Measurements from ENCODE around the gene PODXL. TPM values are rescaled to one million over a fixed set of nuclear protein-coding genes. Genes with fewer than 3 reads are reported as not detected.
"Not testable (repeated sequence)": the region's sequence is repeated elsewhere in the genome, so short reads cannot be mapped to it uniquely, and the experiment has no call there.

The PODXL gene
- polyA plus RNA-seq, 1 experiment = 0.79 TPM

DNA sequence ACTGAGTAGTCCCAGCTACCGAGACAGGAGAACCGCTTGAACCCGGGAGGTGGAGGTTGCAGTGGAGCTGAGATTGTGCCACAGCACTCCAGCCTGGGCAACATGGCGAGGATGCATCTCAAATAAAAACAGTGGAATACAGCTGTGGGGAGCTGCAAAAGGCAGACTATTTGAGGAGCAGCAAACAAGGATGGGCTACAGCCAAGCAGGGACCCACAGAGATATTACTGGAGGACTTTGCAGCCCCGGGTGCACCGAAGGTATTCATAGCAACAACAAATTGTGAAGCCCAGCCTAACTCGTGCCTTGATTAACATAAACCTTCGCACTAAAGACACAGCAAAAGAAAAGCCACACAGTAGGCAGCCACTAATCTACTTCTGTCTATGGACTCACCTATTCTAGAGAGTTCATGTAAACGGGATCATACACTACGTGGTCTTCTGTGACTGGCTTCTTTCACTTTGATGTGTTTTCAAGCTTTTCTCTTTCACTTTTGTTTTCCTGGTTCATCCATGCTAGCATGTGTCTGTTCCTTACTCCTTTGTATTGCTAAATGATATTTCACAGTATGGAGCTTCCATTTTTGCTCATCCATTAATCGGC lies 34.0 kb downstream of the PODXL start:
- H3K4me3 ChIP-seq (ENCODE audit: low read depth, low read length) = no peak overlapping the region
- CTCF ChIA-PET = interaction anchor here (3.3 kb wide), 1 partner anchor 10 kb away, joined by 25 read pairs; no protein-coding TSS in a partner anchor
- TF ChIP-seq, protein P1, sequence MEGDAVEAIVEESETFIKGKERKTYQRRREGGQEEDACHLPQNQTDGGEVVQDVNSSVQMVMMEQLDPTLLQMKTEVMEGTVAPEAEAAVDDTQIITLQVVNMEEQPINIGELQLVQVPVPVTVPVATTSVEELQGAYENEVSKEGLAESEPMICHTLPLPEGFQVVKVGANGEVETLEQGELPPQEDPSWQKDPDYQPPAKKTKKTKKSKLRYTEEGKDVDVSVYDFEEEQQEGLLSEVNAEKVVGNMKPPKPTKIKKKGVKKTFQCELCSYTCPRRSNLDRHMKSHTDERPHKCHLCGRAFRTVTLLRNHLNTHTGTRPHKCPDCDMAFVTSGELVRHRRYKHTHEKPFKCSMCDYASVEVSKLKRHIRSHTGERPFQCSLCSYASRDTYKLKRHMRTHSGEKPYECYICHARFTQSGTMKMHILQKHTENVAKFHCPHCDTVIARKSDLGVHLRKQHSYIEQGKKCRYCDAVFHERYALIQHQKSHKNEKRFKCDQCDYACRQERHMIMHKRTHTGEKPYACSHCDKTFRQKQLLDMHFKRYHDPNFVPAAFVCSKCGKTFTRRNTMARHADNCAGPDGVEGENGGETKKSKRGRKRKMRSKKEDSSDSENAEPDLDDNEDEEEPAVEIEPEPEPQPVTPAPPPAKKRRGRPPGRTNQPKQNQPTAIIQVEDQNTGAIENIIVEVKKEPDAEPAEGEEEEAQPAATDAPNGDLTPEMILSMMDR (IDR thresholded peaks at IDR 0.05; ENCODE audit: low read depth, low read length) = no peak
- peaks cover 2% of the 10 kb centered on the region for H3K27me3 ChIP-seq (ENCODE audit: control insufficient read depth, insufficient read depth, low read length)
- no peak overlapping the region for H3K27ac ChIP-seq (ENCODE audit: low read depth, low read length)
- no peak for DNase-seq (ENCODE audit: low read depth, low spot score)
- POLR2A ChIA-PET = interaction anchor here (0.6 kb wide), 1 partner anchor 12 kb away, joined by 4 read pairs; no protein-coding TSS in a partner anchor
- no peaks in the 10 kb centered on the region for H3K9me3 ChIP-seq (ENCODE audit: control insufficient read depth, insufficient read depth, low read length)

DNA sequence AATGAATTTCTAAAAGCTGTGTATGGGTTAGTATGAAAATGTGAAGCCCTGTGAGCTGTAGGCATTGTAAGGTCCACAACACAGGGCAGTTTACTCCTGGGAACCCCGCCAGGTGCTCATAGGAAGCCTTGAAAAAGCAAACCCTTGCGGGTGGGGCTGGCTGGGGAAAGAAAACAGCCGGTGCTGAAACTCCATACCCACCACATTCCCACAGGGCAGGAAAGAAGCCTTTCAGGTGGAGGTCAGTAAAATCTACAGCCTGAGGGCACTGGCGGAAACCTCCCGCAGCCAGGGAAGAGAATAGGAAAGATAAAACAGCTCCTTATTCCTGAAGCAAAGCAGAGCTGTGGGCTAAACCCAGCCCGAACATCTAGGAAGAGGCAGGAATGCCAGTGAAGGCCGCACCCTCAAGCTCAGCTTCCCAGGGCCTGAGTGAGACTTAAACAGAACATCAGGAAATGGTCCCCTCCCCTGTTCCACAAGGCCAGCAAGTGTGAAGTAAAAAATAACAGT lies 34.7 kb downstream of the PODXL start:
- Histone ChIP-seq H3K9me3 (ENCODE audit: control insufficient read depth, insufficient read depth, low read length) (no peaks in the 10 kb centered on the region), H3K27me3 (ENCODE audit: control insufficient read depth, insufficient read depth, low read length) (peaks cover 2% of the 10 kb centered on the region), H3K27ac (ENCODE audit: low read depth, low read length) (no peak overlapping the region), H3K4me3 (ENCODE audit: low read depth, low read length) (no peak overlapping the region)
- DNase-seq (ENCODE audit: low read depth, low spot score) = no peak
- ChIA-PET CTCF (interaction anchor here (3.3 kb wide), 1 partner anchor 9 kb away, joined by 25 read pairs; no protein-coding TSS in a partner anchor), POLR2A (interaction anchor here (0.6 to 0.7 kb wide), 2 partner anchors 11 to 13 kb away, joined by 3 to 4 read pairs; no protein-coding TSS in a partner anchor)
- TF ChIP-seq, protein P1 (IDR thresholded peaks at IDR 0.05; ENCODE audit: low read depth, low read length) = no peak

DNA sequence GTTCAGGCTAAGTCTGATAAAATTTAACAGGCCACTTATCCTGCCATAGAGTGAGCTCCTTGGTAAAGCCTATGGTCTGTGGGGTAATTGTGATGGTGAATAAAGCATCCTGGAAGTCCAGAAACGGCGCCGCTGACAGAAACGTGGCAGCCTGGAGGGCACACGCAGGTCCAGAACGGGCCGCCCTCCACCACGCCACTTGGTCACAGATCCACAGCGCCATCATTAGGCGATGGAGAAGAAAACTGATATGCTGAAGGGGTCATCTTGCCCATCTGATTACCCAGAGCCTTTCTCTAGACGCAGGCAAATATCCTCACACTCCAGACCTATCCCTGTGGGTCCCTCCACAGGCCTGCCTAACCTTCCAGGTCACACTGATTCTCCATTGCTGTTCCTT lies 37.8 kb downstream of the PODXL start:
- Histone ChIP-seq H3K27ac (ENCODE audit: low read depth, low read length) (no peak overlapping the region), H3K27me3 (ENCODE audit: control insufficient read depth, insufficient read depth, low read length) (peaks cover 2% of the 10 kb centered on the region), H3K4me3 (ENCODE audit: low read depth, low read length) (no peak overlapping the region), H3K9me3 (ENCODE audit: control insufficient read depth, insufficient read depth, low read length) (no peaks in the 10 kb centered on the region)
- TF ChIP-seq, protein P1 (IDR thresholded peaks at IDR 0.05; ENCODE audit: low read depth, low read length) = no peak
- CTCF ChIA-PET = interaction anchor here (0.8 kb wide), 1 partner anchor 11 kb away, joined by 3 read pairs; no protein-coding TSS in a partner anchor
- DNase-seq (ENCODE audit: low read depth, low spot score) = no peak
- POLR2A ChIA-PET = no interaction called here

DNA sequence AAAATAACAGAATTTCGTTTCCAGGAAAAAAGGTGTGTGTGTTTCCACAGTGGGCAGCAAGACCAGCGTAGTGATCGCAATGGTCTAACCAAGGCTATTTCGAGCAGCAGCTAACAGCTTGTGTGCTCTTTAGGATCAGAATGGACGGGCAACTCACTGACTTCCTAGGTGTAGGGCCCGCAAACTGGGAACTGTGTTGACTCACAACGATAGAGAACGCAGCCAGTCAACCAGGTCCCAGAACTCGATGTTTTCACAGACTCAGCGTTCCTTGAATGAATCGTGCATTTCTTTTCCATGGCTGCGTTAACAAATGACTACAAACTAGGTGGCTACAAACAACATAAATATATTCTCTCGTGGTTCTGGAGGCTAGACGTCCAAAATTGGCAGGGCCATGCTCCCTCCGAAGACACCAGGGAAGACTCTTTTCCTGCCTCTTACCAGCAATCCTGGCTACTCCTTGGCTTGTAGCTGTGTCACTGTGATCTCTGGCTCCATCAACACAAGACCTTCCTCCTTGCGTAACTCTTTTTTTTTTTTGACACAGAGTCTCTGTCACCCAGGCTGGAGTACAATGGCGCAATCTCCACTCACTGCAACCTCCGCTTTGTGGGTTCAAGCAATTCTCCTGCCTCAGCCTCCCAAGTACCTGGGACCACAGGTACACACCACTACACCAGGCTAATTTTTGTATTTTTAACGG lies 39.1 kb downstream of the PODXL start:
- ChIA-PET POLR2A (no interaction called here), CTCF (no interaction called here)
- no peak overlapping the region for H3K4me3 ChIP-seq (ENCODE audit: low read depth, low read length)
- no peak for DNase-seq (ENCODE audit: low read depth, low spot score)
- no peak overlapping the region for H3K27ac ChIP-seq (ENCODE audit: low read depth, low read length)
- H3K9me3 ChIP-seq (ENCODE audit: control insufficient read depth, insufficient read depth, low read length) = no peaks in the 10 kb centered on the region
- H3K27me3 ChIP-seq (ENCODE audit: control insufficient read depth, insufficient read depth, low read length) = peaks cover 2% of the 10 kb centered on the region
- TF ChIP-seq, protein P1 (IDR thresholded peaks at IDR 0.05; ENCODE audit: low read depth, low read length) = no peak

DNA sequence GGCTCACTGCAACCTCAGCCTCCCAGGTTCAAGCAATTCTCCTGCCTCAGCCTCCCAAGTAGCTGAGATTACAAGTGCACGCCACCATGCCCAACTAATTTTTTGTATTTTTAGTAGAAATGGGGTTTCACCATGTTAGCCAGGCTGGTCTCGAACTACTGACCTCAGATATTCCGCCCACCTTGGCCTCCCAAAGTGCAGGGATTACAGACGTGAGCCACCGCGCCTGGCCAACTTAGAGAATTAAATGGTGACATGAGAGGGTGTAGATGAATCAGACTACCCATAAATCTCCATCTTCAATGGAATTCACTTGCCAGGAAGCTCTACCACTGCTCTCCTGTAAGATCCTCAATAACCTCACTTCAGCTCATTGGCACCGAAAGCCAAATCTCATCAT lies 41.0 kb downstream of the PODXL start:
- DNase-seq (ENCODE audit: low read depth, low spot score); H3K27ac ChIP-seq (ENCODE audit: low read depth, low read length); H3K4me3 ChIP-seq (ENCODE audit: low read depth, low read length); H3K9me3 ChIP-seq (ENCODE audit: control insufficient read depth, insufficient read depth, low read length); H3K27me3 ChIP-seq (ENCODE audit: control insufficient read depth, insufficient read depth, low read length): not testable (repeated sequence)
- ChIA-PET POLR2A (interaction anchor here (0.6 kb wide), 1 partner anchor 110 kb away, joined by 3 read pairs; no protein-coding TSS in a partner anchor), CTCF (interaction anchor here (1.1 to 5.6 kb wide), 3 partner anchors 13 to 140 kb away, joined by 3 to 50 read pairs (median 33); no protein-coding TSS in a partner anchor)

All from AG04450 (cell line).